Psoas muscle (tissue), 8 donors: Measurements from ENCODE around the gene OR10AD1. TPM values are rescaled to one million over a fixed set of nuclear protein-coding genes. Genes with fewer than 3 reads are reported as not detected.
A peak's percentile ranks its signal among the peaks of the same experiment; 100 is the strongest.

Experiments used
- ATAC-seq, 4 donors: fragments of 200-7000 bp; cut with Tn5 transposase; one replicate each; pipeline ENCODE4 v1.9.1; 2020; ENCODE audit warnings: moderate library complexity in 3 of 4, mild to moderate bottlenecking in 2 of 4
- DNase-seq, 2 donors: peaks; one replicate each; pipeline ENCODE4 v3.0.0-alpha.2; 2020
- H3K27ac ChIP-seq: fragments of 200-600 bp; one replicate; pipeline ENCODE4 v1.8.0; 2022
- H3K27me3 ChIP-seq, 3 donors: fragments of 200-600 bp in 1 of 3; one replicate each; pipeline versions ENCODE4 v1.6.1 to v1.8.0; 2013 to 2022; ENCODE audit warnings: low read length in 2 of 3, mild to moderate bottlenecking in 2 of 3, moderate library complexity in 1 of 3; ENCODE audit not compliant: insufficient read depth in 3 of 3
- H3K36me3 ChIP-seq, 2 donors: fragments of 200-600 bp in 1 of 2; one replicate each; pipeline versions ENCODE4 v1.6.1 to v1.8.0; 2013 to 2022; ENCODE audit warnings: low read depth in 1 of 2, mild to moderate bottlenecking in 1 of 2, moderate library complexity in 1 of 2; ENCODE audit not compliant: insufficient read depth in 1 of 2
- H3K4me1 ChIP-seq: fragments of 200-600 bp; one replicate; pipeline ENCODE4 v1.8.0; 2022
- H3K4me3 ChIP-seq: fragments of 200-600 bp; one replicate; pipeline ENCODE4 v1.8.0; 2022; ENCODE audit warnings: mild to moderate bottlenecking
- H3K9me3 ChIP-seq: fragments of 200-600 bp; one replicate; pipeline ENCODE4 v1.8.0; 2022
- CTCF ChIP-seq: fragments of 200-600 bp; IDR thresholded peaks from one replicate; pipeline ENCODE4 v1.8.0; 2022; ENCODE audit warnings: antibody characterized with exemption
- WGBS, 3 donors: extraction: QIAGEN DNeasy Blood & Tissue Kit; methylation state at CpG; one replicate each; pipeline versions ENCODE4 v1.1.6 to v1.1.7; 2013; 5-methylcytosine and 5-hydroxymethylcytosine counted together
- intact Hi-C, 2 donors: fragments of 100-400 bp; cut with DNase I; formaldehyde crosslinking; loops; one replicate each; pipeline versions ENCODE4 v1.11.0 to v1.14.2; 2022
- polyA plus RNA-seq, 3 donors: library from polyadenylated mRNA; stranded (reverse); fragments of 200-250 nt; gene quantifications; one replicate each; pipeline ENCODE4 v1.2.3, GENCODE V29; 2013
- total RNA-seq, 4 donors: library from RNA; stranded (reverse); fragmentation: NEBNext Ultra II Directional in 2 of 4; extraction: Animal tissue kit (Norgen Biotek cat#: 25700) in 2 of 4; gene quantifications; one replicate each; pipeline versions ENCODE4 v1.2.1 to v1.2.4, GENCODE V29; 2021 to 2023
- donor health status: healthy with polysubstance abuse.
- donor health status: DM: no; HTN: no; CAD: no; lungs with moderate emphysema.
- donor health status: Bipolar disorder and iron deficiency.
- donor health status: healthy.
- donor health status: DM: yes; HTN: yes; CAD: no.
- donor health status: DM: no; HTN: no; CAD: no.
- donor health status: DM: no; HTN: no; CAD: no.
- donor health status: DM: yes; HTN: yes; CAD: no.

The OR10AD1 gene
- total and polyA plus RNA-seq, 7 donors, result 0.01 TPM; not detected in 6

- ATAC-seq, result no peak
- no peak for TF ChIP-seq CTCF
- no peak for DNase-seq
- H3K27me3 ChIP-seq, result peaks cover 0 to 49% (median 13%) of the 10 kb centered on the region in 3 donors
- no peaks in the 10 kb centered on the region for H3K9me3 ChIP-seq
- H3K4me3 ChIP-seq, result peak overlapping the region; percentile 74
- no peaks in the 10 kb centered on the region for H3K36me3 ChIP-seq
- no peak overlapping the region for H3K27ac ChIP-seq
- intact Hi-C loops, result loop anchor here (10.0 kb wide), 1 partner anchor 439 kb away; no protein-coding TSS in a partner anchor
- H3K4me1 ChIP-seq, result peaks cover 21% of the 10 kb centered on the region
- 69 to 79% (median 78%) methylated on average over 10 of the region's 10 CpGs for WGBS, 3 donors
Observed at GRCh38 chr12:48185181-48185919, 17.7 kb downstream of the OR10AD1 start.

- Histone ChIP-seq H3K9me3 (no peaks in the 10 kb centered on the region), H3K27me3 (peaks cover 0 to 57% (median 13%) of the 10 kb centered on the region in 3 donors), H3K27ac (no peak overlapping the region), H3K4me3 (peak overlapping the region; percentile 74), H3K36me3 (no peaks in the 10 kb centered on the region), H3K4me1 (peaks cover 21% of the 10 kb centered on the region)
- ATAC-seq, result no peak
- no peak for DNase-seq
- WGBS, 3 donors, result 5 to 11% (median 7%) methylated on average over 20 of the region's 20 CpGs
- TF ChIP-seq CTCF, result no peak
- intact Hi-C loops, result loop anchor here (10.0 kb wide), 1 partner anchor 440 kb away; no protein-coding TSS in a partner anchor
Observed at GRCh38 chr12:48184549-48184922, 18.6 kb downstream of the OR10AD1 start.

GRCh38 chr12:48183876-48184548, 19.1 kb downstream of the OR10AD1 start:
- H3K27me3 ChIP-seq, result peaks cover 0 to 57% (median 13%) of the 10 kb centered on the region in 3 donors
- TF ChIP-seq CTCF, result no peak
- ATAC-seq, result peak; percentile 14 to 33 (median 22)
- no peak overlapping the region for H3K27ac ChIP-seq
- H3K36me3 ChIP-seq, result no peaks in the 10 kb centered on the region
- H3K9me3 ChIP-seq, result no peaks in the 10 kb centered on the region
- peak overlapping the region; percentile 74 for H3K4me3 ChIP-seq
- WGBS, 3 donors, result 1% methylated on average over 38 to 61 of the region's 61 CpGs
- peaks cover 21% of the 10 kb centered on the region for H3K4me1 ChIP-seq
- intact Hi-C loops, result loop anchor here (10.0 kb wide), 1 partner anchor 441 kb away; no protein-coding TSS in a partner anchor
- peak in 1 of 2 donors; percentile 26 for DNase-seq

- Histone ChIP-seq H3K36me3 (no peaks in the 10 kb centered on the region), H3K4me1 (peaks cover 21% of the 10 kb centered on the region), H3K27ac (no peak within 1 kb of the TSS), H3K27me3 (peaks cover 0 to 57% (median 13%) of the 10 kb centered on the region in 3 donors), H3K9me3 (no peaks in the 10 kb centered on the region), H3K4me3 (peak within 1 kb of the TSS; percentile 74)
- DNase-seq, result peak; percentile 48 to 74
- intact Hi-C loops, result loop anchor here (10.0 kb wide), 1 partner anchor 442 kb away; no protein-coding TSS in a partner anchor
- WGBS, 3 donors, result 0 to 1% (median 1%) methylated on average over 59 to 61 of the region's 61 CpGs
- peak; percentile 17 for TF ChIP-seq CTCF
- ATAC-seq, result peak; percentile 58 to 78 (median 66)
Observed at GRCh38 chr12:48183091-48183875, 19.8 kb downstream of the OR10AD1 start, which contains the start of gene CCDC184. Gene CCDC184 (plus strand): TSS chr12:48183644. CDS start chr12:48184123, 479 bp downstream.
